ENCODE results near the gene MCAM. TPM values are rescaled to one million over a fixed set of nuclear protein-coding genes. Genes with fewer than 3 reads are reported as not detected.

The MCAM gene
- total RNA-seq, 2 experiments from 2014 or later: 2.4 to 2.9 TPM

- Mint-ChIP-seq H3K27me3 (no peaks in the 10 kb centered on the region), H3K27ac (peak overlapping the region; percentile 74), H3K4me1 (peaks cover 17% of the 10 kb centered on the region), H3K36me3 (peaks cover 28% of the 10 kb centered on the region), H3K4me3 (peak overlapping the region; percentile 18), H3K9me3 (no peaks in the 10 kb centered on the region)
- DNase-seq: no peak
- ATAC-seq (ENCODE audit: low read depth): peak; percentile 87
- POLR2A ChIA-PET: interaction anchor here (0.7 to 3.4 kb wide), 7 partner anchors 11 to 204 kb away, joined by 3 to 23 read pairs (median 3); partner anchors contain the start of genes CBL, DPAGT1 and MCAM
Measured at GRCh38 chr11:119306373-119306890, 10.5 kb downstream of the MCAM start.

- POLR2A ChIA-PET: interaction anchor here (0.7 to 3.4 kb wide), 5 partner anchors 11 to 204 kb away, joined by 3 to 23 read pairs (median 4); partner anchors contain the start of genes CBL, DPAGT1 and MCAM
Measured at GRCh38 chr11:119305556-119306372, 11.2 kb downstream of the MCAM start.

GRCh38 chr11:119303227-119303718 is 13.7 kb downstream of the MCAM start:
- Mint-ChIP-seq H3K4me1 (peaks cover 18% of the 10 kb centered on the region), H3K27ac (no peak overlapping the region), H3K9me3 (no peaks in the 10 kb centered on the region), H3K36me3 (peaks cover 46% of the 10 kb centered on the region), H3K27me3 (no peaks in the 10 kb centered on the region), H3K4me3 (no peak overlapping the region)
- DNase-seq (no peak), ATAC-seq (ENCODE audit: low read depth) (no peak)
- POLR2A ChIA-PET: interaction anchor here (1.1 kb wide), 1 partner anchor 31 kb away, joined by 3 read pairs; the partner anchor contains the start of gene RNF26

More at GRCh38 chr11:119305556-119306372, 11.2 kb downstream of the MCAM start:
- peak overlapping the region; percentile 74 for H3K27ac Mint-ChIP-seq
- H3K4me1 Mint-ChIP-seq: peaks cover 17% of the 10 kb centered on the region
- H3K27me3 Mint-ChIP-seq: no peaks in the 10 kb centered on the region
- peaks cover 34% of the 10 kb centered on the region for H3K36me3 Mint-ChIP-seq
- H3K9me3 Mint-ChIP-seq: no peaks in the 10 kb centered on the region
- no peak for DNase-seq
- peak; percentile 19 for ATAC-seq (ENCODE audit: low read depth)
- H3K4me3 Mint-ChIP-seq: peak overlapping the region; percentile 5

- Mint-ChIP-seq H3K4me3 (no peak overlapping the region), H3K36me3 (peaks cover 49% of the 10 kb centered on the region), H3K27me3 (no peaks in the 10 kb centered on the region), H3K4me1 (peaks cover 8% of the 10 kb centered on the region), H3K9me3 (no peaks in the 10 kb centered on the region), H3K27ac (no peak overlapping the region)
- ATAC-seq (ENCODE audit: low read depth) (no peak), DNase-seq (no peak)
- POLR2A ChIA-PET: interaction anchor here (1.0 to 1.2 kb wide), 2 partner anchors 12 to 16 kb away, joined by 3 read pairs; no protein-coding TSS in a partner anchor
Measured at GRCh38 chr11:119300198-119300964, 16.5 kb downstream of the MCAM start.

GRCh38 chr11:119299416-119299815 is 17.5 kb downstream of the MCAM start:
- DNase-seq (no peak), ATAC-seq (ENCODE audit: low read depth) (no peak)
- H3K4me3 Mint-ChIP-seq: no peak overlapping the region
- POLR2A ChIA-PET: interaction anchor here (1.0 kb wide), 1 partner anchor 13 kb away, joined by 3 read pairs; no protein-coding TSS in a partner anchor
- H3K9me3 Mint-ChIP-seq: no peaks in the 10 kb centered on the region
- H3K27me3 Mint-ChIP-seq: no peaks in the 10 kb centered on the region
- H3K27ac Mint-ChIP-seq: no peak overlapping the region
- H3K4me1 Mint-ChIP-seq: peaks cover 4% of the 10 kb centered on the region
- peaks cover 45% of the 10 kb centered on the region for H3K36me3 Mint-ChIP-seq

GRCh38 chr11:119298726-119299125 is 18.2 kb downstream of the MCAM start:
- Mint-ChIP-seq H3K4me3 (no peak overlapping the region), H3K9me3 (no peaks in the 10 kb centered on the region), H3K27me3 (no peaks in the 10 kb centered on the region), H3K4me1 (peaks cover 4% of the 10 kb centered on the region), H3K36me3 (peaks cover 40% of the 10 kb centered on the region), H3K27ac (no peak overlapping the region)
- POLR2A ChIA-PET: interaction anchor here (0.5 kb wide), 1 partner anchor 107 kb away, joined by 4 read pairs; no protein-coding TSS in a partner anchor
- no peak for ATAC-seq (ENCODE audit: low read depth)
- no peak for DNase-seq

- no peak for DNase-seq
- Mint-ChIP-seq H3K9me3 (no peaks in the 10 kb centered on the region), H3K4me1 (peaks cover 4% of the 10 kb centered on the region), H3K27ac (no peak overlapping the region), H3K36me3 (peaks cover 34% of the 10 kb centered on the region), H3K4me3 (no peak overlapping the region), H3K27me3 (no peaks in the 10 kb centered on the region)
- POLR2A ChIA-PET: interaction anchor here (0.6 kb wide), 1 partner anchor 59 kb away, joined by 6 read pairs; no protein-coding TSS in a partner anchor
- no peak for ATAC-seq (ENCODE audit: low read depth)
Measured at GRCh38 chr11:119297938-119298337, 19.0 kb downstream of the MCAM start.

- H3K4me3 Mint-ChIP-seq: no peak overlapping the region
- POLR2A ChIA-PET: no interaction called here
- no peaks in the 10 kb centered on the region for H3K9me3 Mint-ChIP-seq
- no peaks in the 10 kb centered on the region for H3K4me1 Mint-ChIP-seq
- no peaks in the 10 kb centered on the region for H3K27me3 Mint-ChIP-seq
- no peak for DNase-seq
- ATAC-seq (ENCODE audit: low read depth): no peak
- H3K27ac Mint-ChIP-seq: no peak overlapping the region
- H3K36me3 Mint-ChIP-seq: peaks cover 23% of the 10 kb centered on the region
Measured at GRCh38 chr11:119295178-119295577, 21.8 kb downstream of the MCAM start.

GRCh38 chr11:119293461-119293860 is 23.5 kb downstream of the MCAM start:
- Mint-ChIP-seq H3K9me3 (no peaks in the 10 kb centered on the region), H3K4me1 (no peaks in the 10 kb centered on the region), H3K36me3 (peaks cover 18% of the 10 kb centered on the region), H3K27me3 (no peaks in the 10 kb centered on the region), H3K27ac (no peak overlapping the region), H3K4me3 (no peak overlapping the region)
- ATAC-seq (ENCODE audit: low read depth) (no peak), DNase-seq (no peak)
- POLR2A ChIA-PET: no interaction called here

- ATAC-seq (ENCODE audit: low read depth): no peak
- no peaks in the 10 kb centered on the region for H3K27me3 Mint-ChIP-seq
- H3K9me3 Mint-ChIP-seq: no peaks in the 10 kb centered on the region
- peaks cover 19% of the 10 kb centered on the region for H3K36me3 Mint-ChIP-seq
- POLR2A ChIA-PET: interaction anchor here (0.5 to 1.3 kb wide), 2 partner anchors 31 to 199 kb away, joined by 3 read pairs; no protein-coding TSS in a partner anchor
- no peaks in the 10 kb centered on the region for H3K4me1 Mint-ChIP-seq
- H3K27ac Mint-ChIP-seq: no peak overlapping the region
- no peak overlapping the region for H3K4me3 Mint-ChIP-seq
- DNase-seq: no peak
Measured at GRCh38 chr11:119290894-119291497, 25.9 kb downstream of the MCAM start.

GRCh38 chr11:119288219-119288618 is 28.7 kb downstream of the MCAM start:
- DNase-seq (no peak), ATAC-seq (ENCODE audit: low read depth) (no peak)
- no peaks in the 10 kb centered on the region for H3K9me3 Mint-ChIP-seq
- no peak overlapping the region for H3K27ac Mint-ChIP-seq
- no peaks in the 10 kb centered on the region for H3K27me3 Mint-ChIP-seq
- H3K4me1 Mint-ChIP-seq: peaks cover 10% of the 10 kb centered on the region
- no peak overlapping the region for H3K4me3 Mint-ChIP-seq
- peaks cover 25% of the 10 kb centered on the region for H3K36me3 Mint-ChIP-seq
- POLR2A ChIA-PET: no interaction called here

- Mint-ChIP-seq H3K9me3 (no peaks in the 10 kb centered on the region), H3K27ac (peak overlapping the region; percentile 15), H3K27me3 (no peaks in the 10 kb centered on the region), H3K4me3 (no peak overlapping the region), H3K4me1 (peaks cover 25% of the 10 kb centered on the region), H3K36me3 (peaks cover 22% of the 10 kb centered on the region)
- DNase-seq (no peak), ATAC-seq (ENCODE audit: low read depth) (no peak)
- POLR2A ChIA-PET: interaction anchor here (0.7 to 1.3 kb wide), 2 partner anchors 79 to 80 kb away, joined by 3 to 8 read pairs; partner anchors contain the start of gene CBL
Measured at GRCh38 chr11:119285431-119285830, 31.5 kb downstream of the MCAM start.

Data from activated naive CD8-positive, alpha-beta T cell treated with anti-CD3 and anti-CD28 coated beads, Interleukin-2, amount 10 ng/mL, durations not matched to agents 7 days and 5 days (primary cell).